K562 (cell line): ENCODE measurements around the gene FBXO46. TPM values are rescaled to one million over a fixed set of nuclear protein-coding genes. Genes with fewer than 3 reads are reported as not detected.

Experiments
- ATAC-seq: fragments of 200-7000 bp; cut with Tn5 transposase; 3 replicates; pipeline ENCODE4 v1.9.1; 2020; ENCODE audit warnings: moderate library complexity
- BruUV-seq: library from RNA; stranded (reverse); fragments of 400-500 nt; replicated peaks from 2 replicates; lab custom pipeline; 2021; lab: Mats Ljungman, UMichigan
- CTCF ChIA-PET: fragments of 300-600 bp; formaldehyde crosslinking; extraction: SDS; loops from one replicate; lab custom pipeline; 2021; ENCODE audit warnings: low intra/inter-chr PET ratio; lab: Yijun Ruan, JAX
- POLR2A ChIA-PET: fragments of 300-600, 350-650 bp; sonication (Branson Sonifier 250); formaldehyde crosslinking; extraction: SDS; loops from one replicate; lab custom pipeline; 2021; ENCODE audit warnings: antibody characterized with exemption, inconsistent platforms; lab: Yijun Ruan, JAX
- DNase-seq, 4 experiments: peaks; one replicate each; pipeline versions ENCODE4 v3.0.0 to v3.0.0-alpha.2; 2011 to 2018; ENCODE audit warnings: low spot score in 3 of 4, mixed read lengths in 3 of 4; ENCODE audit errors: extremely low read depth in 1 of 4
- FAIRE-seq: peaks from 2 replicates; lab custom pipeline; 2011; peaks lifted over from hg19 to GRCh38; lab: Jason Lieb, UNC
- H2AFZ ChIP-seq: 2 replicates; pipeline ENCODE4 v1.6.0; 2011; ENCODE audit warnings: low read depth, low read length, control low read depth, inconsistent platforms
- H3K27ac ChIP-seq: fragments of 200-600 bp; 3 replicates; pipeline ENCODE4 v1.8.0; 2011; ENCODE audit warnings: low read depth, mild to moderate bottlenecking, control low read depth, inconsistent platforms, low read length, moderate library complexity, mixed read lengths; ENCODE audit errors: extremely low read depth
- H3K27me3 ChIP-seq, 2 experiments: fragments of 300-600 bp in 1 of 2; 2 replicates in 1 of 2; 3 replicates in 1 of 2; pipeline versions ENCODE4 v1.6.0 to v1.8.0; 2011; ENCODE audit warnings: inconsistent platforms in 2 of 2, low read length in 2 of 2, mild to moderate bottlenecking in 1 of 2, mixed read lengths in 1 of 2, moderate library complexity in 1 of 2; ENCODE audit not compliant: control insufficient read depth in 2 of 2, insufficient read depth in 2 of 2
- H3K36me3 ChIP-seq: fragments of 300-600 bp; 3 replicates; pipeline ENCODE4 v1.8.0; 2011; ENCODE audit warnings: mild to moderate bottlenecking, low read length, inconsistent platforms; ENCODE audit not compliant: control insufficient read depth, insufficient read depth
- H3K4me1 ChIP-seq, 2 experiments: fragments of 200-600 bp in 1 of 2; replicated peaks in 1 of 2; 2 replicates in 1 of 2; 3 replicates in 1 of 2; pipeline versions ENCODE4 v1.5.1 to v1.8.0; 2011; ENCODE audit warnings: inconsistent platforms in 2 of 2, low read length in 2 of 2, mild to moderate bottlenecking in 1 of 2, mixed read lengths in 1 of 2, moderate library complexity in 1 of 2; ENCODE audit not compliant: control insufficient read depth in 2 of 2, insufficient read depth in 2 of 2
- H3K4me2 ChIP-seq: 2 replicates; pipeline ENCODE4 v1.6.1; 2011; ENCODE audit warnings: low read length, control low read depth, inconsistent platforms, mixed read lengths; ENCODE audit not compliant: insufficient read depth
- H3K4me3 ChIP-seq: fragments of 200-600 bp; sonication (generic), shearing (Covaris generic); 2 replicates; pipeline ENCODE4 v1.5.1; 2016; ENCODE audit warnings: control low read depth, inconsistent platforms
- H3K79me2 ChIP-seq: fragments of 200-600 bp; 3 replicates; pipeline ENCODE4 v1.8.0; 2011; ENCODE audit warnings: low read length, inconsistent platforms; ENCODE audit not compliant: control insufficient read depth, insufficient read depth
- H3K9ac ChIP-seq, 2 experiments: 2 replicates each; pipeline versions ENCODE4 v1.6.0 to v1.6.1; 2011; ENCODE audit warnings: low read depth in 2 of 2, low read length in 2 of 2, control low read depth in 1 of 2, inconsistent platforms in 1 of 2, mild to moderate bottlenecking in 1 of 2, mixed read lengths in 1 of 2; ENCODE audit not compliant: insufficient read depth in 1 of 2
- H3K9me1 ChIP-seq: one replicate; pipeline ENCODE4 v1.6.0; 2011; ENCODE audit warnings: inconsistent platforms, mild to moderate bottlenecking, low read length, moderate library complexity; ENCODE audit not compliant: control insufficient read depth, insufficient read depth
- H3K9me3 ChIP-seq: replicated peaks from 2 replicates; pipeline ENCODE4 v1.5.1; 2011; ENCODE audit warnings: low read depth, low read length, inconsistent platforms; ENCODE audit not compliant: control insufficient read depth, insufficient read depth
- H4K20me1 ChIP-seq: replicated peaks from 2 replicates; pipeline ENCODE4 v1.6.1; 2011; ENCODE audit warnings: low read length, inconsistent platforms, mixed read lengths; ENCODE audit not compliant: control insufficient read depth, insufficient read depth
- ATF1 ChIP-seq, 2 experiments: fragments of 450-650 bp in 1 of 2; IDR thresholded peaks; 2 replicates each; pipeline ENCODE4 v1.6.1; 2016; ENCODE audit warnings: missing compliant biosample characterization in 1 of 2, missing genetic modification characterization in 1 of 2
- BMI1 ChIP-seq: fragments of 150-350 bp; IDR thresholded peaks from 2 replicates; pipeline ENCODE4 v1.6.1; 2014; ENCODE audit warnings: low read length
- CCNT2 ChIP-seq: IDR thresholded peaks from 2 replicates; pipeline ENCODE4 v1.6.1; 2011; ENCODE audit warnings: borderline replicate concordance, low read depth, mild to moderate bottlenecking, moderate library complexity, mixed read lengths, low read length; ENCODE audit not compliant: insufficient read length; ENCODE audit errors: extremely low read depth
- GABPB1 ChIP-seq: sonication (generic); formaldehyde crosslinking; IDR thresholded peaks from 2 replicates; pipeline ENCODE4 v1.8.0; 2022; ENCODE audit warnings: mild to moderate bottlenecking, missing genetic modification reagents
- HNRNPL ChIP-seq: fragments of 200-400 bp; formaldehyde crosslinking; IDR thresholded peaks from 2 replicates; pipeline ENCODE4 v1.6.1; 2017; ENCODE audit warnings: low read depth, mild to moderate bottlenecking, low read length
- JUN ChIP-seq, 2 experiments: sonication (generic) in 1 of 2; formaldehyde crosslinking in 1 of 2; IDR thresholded peaks; 2 replicates each; pipeline versions ENCODE4 v1.6.1 to v1.8.0; 2012 to 2022; ENCODE audit warnings: borderline replicate concordance in 2 of 2, mild to moderate bottlenecking in 2 of 2, improper control_type of control experiment in 1 of 2, low read depth in 1 of 2, low read length in 1 of 2, missing genetic modification reagents in 1 of 2
- LCOR ChIP-seq: sonication (generic); formaldehyde crosslinking; IDR thresholded peaks from 2 replicates; pipeline ENCODE4 v1.8.0; 2022; ENCODE audit warnings: mild to moderate bottlenecking, missing genetic modification reagents
- MEF2A ChIP-seq: IDR thresholded peaks from 2 replicates; pipeline ENCODE4 v1.6.1; 2011; ENCODE audit warnings: low read depth, mild to moderate bottlenecking, low read length, moderate library complexity; ENCODE audit not compliant: control insufficient read depth
- POLR2A ChIP-seq: fragments of 450-650 bp; conservative IDR thresholded peaks from 2 replicates; pipeline ENCODE4 v1.6.1; 2016
- RBM34 ChIP-seq: fragments of 200-400 bp; formaldehyde crosslinking; IDR thresholded peaks from 2 replicates; pipeline ENCODE4 v1.6.1; 2018; ENCODE audit warnings: low read length, borderline replicate concordance; ENCODE audit not compliant: insufficient read depth
- SAP30 ChIP-seq: fragments of 200-600 bp; sonication (generic); IDR thresholded peaks from 2 replicates; pipeline ENCODE4 v1.6.1; 2012; ENCODE audit warnings: borderline replicate concordance, low read depth, mild to moderate bottlenecking, moderate library complexity, low read length, control low read depth, inconsistent platforms; ENCODE audit not compliant: insufficient read depth, poor library complexity, severe bottlenecking
- SMAD3 ChIP-seq: fragments of 450-650 bp; formaldehyde crosslinking; conservative IDR thresholded peaks from 2 replicates; pipeline ENCODE4 v1.4.0; 2020; ENCODE audit warnings: mild to moderate bottlenecking
- SMARCE1 ChIP-seq: fragments of 450-650 bp; IDR thresholded peaks from 2 replicates; pipeline ENCODE4 v1.7.1; 2016; ENCODE audit warnings: mild to moderate bottlenecking
- ZBTB17 ChIP-seq: fragments of 450-650 bp; formaldehyde crosslinking; IDR thresholded peaks from 2 replicates; pipeline ENCODE4 v1.4.0; 2020; ENCODE audit warnings: mild to moderate bottlenecking
- WGBS: fragments of 100-300 bp; shearing (Covaris generic); methylation state at CpG from one replicate; pipeline ENCODE4 v1.1.6; 2016; ENCODE audit warnings: low coverage, mixed read lengths; ENCODE audit not compliant: insufficient coverage; ENCODE audit errors: missing lambda C conversion rate; 5-methylcytosine and 5-hydroxymethylcytosine counted together
- in situ Hi-C: fragments of 300-500 bp; cut with MboI; formaldehyde crosslinking; loops from 4 replicates; pipeline ENCODE4 v1.15.0; 2018; ENCODE audit warnings: inconsistent platforms, mixed read lengths
- intact Hi-C: fragments of 100-400 bp; cut with micrococcal nuclease; formaldehyde crosslinking; loops from 2 replicates; pipeline ENCODE4 v1.14.2; 2022
- polyA plus RNA-seq, 8 experiments: library from polyadenylated mRNA; depleted of rRNA in 4 of 8; stranded (reverse) in 5 of 8; unstranded in 3 of 8; fragments of >200 nt; fragmentation: Nextera tagmentation in 2 of 8; fragmentation: Illumina TruSeq in 1 of 8; extraction: Ambion mirVana in 2 of 8; extraction: Trizol in 1 of 8; gene quantifications; 2 replicates each; pipeline versions ENCODE4 v1.2.1 to v1.2.3, GENCODE V29; 2011 to 2014; ENCODE audit warnings: inconsistent platforms in 1 of 8, missing spikeins in 1 of 8
- total RNA-seq, 7 experiments: library from RNA; depleted of rRNA in 6 of 7; stranded (reverse); fragments of >200 nt in 6 of 7; fragmentation: Illumina TruSeq in 2 of 7; extraction: Trizol in 2 of 7; gene quantifications; 2 replicates each; pipeline versions ENCODE4 v1.2.1 to v1.2.3, GENCODE V29; 2011 to 2021; ENCODE audit warnings: low replicate concordance in 1 of 7
- TF ChIP-seq, protein P1 (sequence below): fragments of 450-650 bp; formaldehyde crosslinking; IDR thresholded peaks from 2 replicates; pipeline ENCODE4 v1.4.0; 2020; ENCODE audit warnings: mild to moderate bottlenecking, mixed read lengths
- TF ChIP-seq, protein P2 (sequence below): sonication (generic); formaldehyde crosslinking; IDR thresholded peaks from 2 replicates; pipeline ENCODE4 v1.8.0; 2022; ENCODE audit warnings: mild to moderate bottlenecking, missing genetic modification reagents, borderline replicate concordance
- TF ChIP-seq, protein P3 (sequence below): fragments of 450-650 bp; IDR thresholded peaks from 2 replicates; pipeline ENCODE4 v1.6.1; 2016

FBXO46 gene
- total and polyA plus RNA-seq, 9 of the 15 experiments (the other 6 are each of a cell fraction or from before 2014, with no cell fraction given) = 1.5 to 36.1 (median 7.3) TPM

DNA sequence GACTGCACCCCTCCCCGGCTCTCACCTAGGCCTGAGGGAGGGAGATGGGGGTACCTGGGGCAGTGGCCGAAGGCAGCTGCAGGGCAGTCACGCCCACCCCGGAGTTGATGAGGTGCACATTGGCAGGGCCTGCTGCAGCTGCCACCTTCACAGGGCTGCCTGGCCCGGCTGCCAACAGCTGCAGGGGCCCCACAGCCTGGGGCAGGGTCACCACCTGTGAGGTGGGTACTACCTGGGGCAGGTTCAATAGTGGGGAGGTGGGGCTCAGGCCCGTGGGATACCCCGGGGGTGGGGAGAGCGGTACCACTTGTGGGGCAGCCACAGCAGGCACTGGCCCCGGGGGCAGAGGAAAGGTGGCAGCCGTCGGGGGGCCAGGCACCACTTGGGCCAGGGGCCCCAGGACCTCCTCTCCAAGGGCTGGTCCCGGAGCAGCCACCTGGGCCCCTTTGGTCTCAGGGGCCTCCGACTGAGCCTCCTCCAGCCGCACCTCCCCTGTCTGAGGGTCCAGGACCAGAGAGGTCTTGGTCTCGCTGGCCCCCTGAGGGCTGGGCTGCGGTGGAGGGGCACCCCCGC, 35.7 kb upstream of the FBXO46 start:
- no peaks in the 10 kb centered on the region for H3K27me3 ChIP-seq
- ChIA-PET CTCF (no interaction called here), POLR2A (interaction anchor here (1.2 to 1.7 kb wide), 2 partner anchors 11 to 17 kb away, joined by 4 read pairs; no protein-coding TSS in a partner anchor)
- H3K9me3 ChIP-seq = no peaks in the 10 kb centered on the region
- no TSS peak for BruUV-seq
- H4K20me1 ChIP-seq = no peaks in the 10 kb centered on the region
- peaks cover 10 to 86% of the 10 kb centered on the region in 2 experiments; a peak in 4 of 5 replicates for H3K4me1 ChIP-seq
- peaks cover 17% of the 10 kb centered on the region; the same call in 2 of the 3 replicates for H3K79me2 ChIP-seq
- H3K27ac ChIP-seq = no peak overlapping the region; the same call in 2 of the 3 replicates
- H3K9me1 ChIP-seq = no peaks in the 10 kb centered on the region
- H3K4me2 ChIP-seq = no peak overlapping the region
- H3K4me3 ChIP-seq = peak overlapping the region; percentile 56; the same call in 1 of the 2 replicates
- peak overlapping the region in 1 of 2 experiments; percentile 98; a peak in 1 of 4 replicates for H3K9ac ChIP-seq
- FAIRE-seq (no peak), ATAC-seq (no peak), DNase-seq (no peak)
- in situ Hi-C loops (no loop called here), intact Hi-C loops (no loop called here)
- peaks cover 4% of the 10 kb centered on the region; the same call in 1 of the 3 replicates for H3K36me3 ChIP-seq
- no peak overlapping the region for H2AFZ ChIP-seq
- 82% methylated on average over 6 of the region's 17 CpGs for WGBS
- TF ChIP-seq GABPB1 (CRISPR knock-in tag) (0 out of 2 replicates have a peak, but pooled peaks have one; percentile 21), HNRNPL (0 out of 2 replicates have a peak, but pooled peaks have one; percentile 34), CCNT2 (no peak), LCOR (CRISPR knock-in tag) (no peak), JUN (IDR thresholded peaks at IDR 0.05; ENCODE audit: borderline replicate concordance, low read depth, low read length) (no peak), JUN (CRISPR knock-in tag; IDR thresholded peaks at IDR 0.05; ENCODE audit: borderline replicate concordance) (no peak), SAP30 (no peak), ZBTB17 (CRISPR knock-in tag) (no peak), BMI1 (no peak), POLR2A (no peak), ATF1 (CRISPR knock-in tag; IDR thresholded peaks at IDR 0.05) (no peak), ATF1 (tag; IDR thresholded peaks at IDR 0.05) (no peak), MEF2A (no peak), SMARCE1 (no peak), SMAD3 (CRISPR knock-in tag) (no peak), RBM34 (no peak)
- TF ChIP-seq, protein P1, sequence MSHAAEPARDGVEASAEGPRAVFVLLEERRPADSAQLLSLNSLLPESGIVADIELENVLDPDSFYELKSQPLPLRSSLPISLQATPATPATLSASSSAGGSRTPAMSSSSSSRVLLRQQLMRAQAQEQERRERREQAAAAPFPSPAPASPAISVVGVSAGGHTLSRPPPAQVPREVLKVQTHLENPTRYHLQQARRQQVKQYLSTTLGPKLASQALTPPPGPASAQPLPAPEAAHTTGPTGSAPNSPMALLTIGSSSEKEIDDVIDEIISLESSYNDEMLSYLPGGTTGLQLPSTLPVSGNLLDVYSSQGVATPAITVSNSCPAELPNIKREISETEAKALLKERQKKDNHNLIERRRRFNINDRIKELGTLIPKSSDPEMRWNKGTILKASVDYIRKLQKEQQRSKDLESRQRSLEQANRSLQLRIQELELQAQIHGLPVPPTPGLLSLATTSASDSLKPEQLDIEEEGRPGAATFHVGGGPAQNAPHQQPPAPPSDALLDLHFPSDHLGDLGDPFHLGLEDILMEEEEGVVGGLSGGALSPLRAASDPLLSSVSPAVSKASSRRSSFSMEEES (CRISPR knock-in tag) = no peak
- TF ChIP-seq, protein P2, sequence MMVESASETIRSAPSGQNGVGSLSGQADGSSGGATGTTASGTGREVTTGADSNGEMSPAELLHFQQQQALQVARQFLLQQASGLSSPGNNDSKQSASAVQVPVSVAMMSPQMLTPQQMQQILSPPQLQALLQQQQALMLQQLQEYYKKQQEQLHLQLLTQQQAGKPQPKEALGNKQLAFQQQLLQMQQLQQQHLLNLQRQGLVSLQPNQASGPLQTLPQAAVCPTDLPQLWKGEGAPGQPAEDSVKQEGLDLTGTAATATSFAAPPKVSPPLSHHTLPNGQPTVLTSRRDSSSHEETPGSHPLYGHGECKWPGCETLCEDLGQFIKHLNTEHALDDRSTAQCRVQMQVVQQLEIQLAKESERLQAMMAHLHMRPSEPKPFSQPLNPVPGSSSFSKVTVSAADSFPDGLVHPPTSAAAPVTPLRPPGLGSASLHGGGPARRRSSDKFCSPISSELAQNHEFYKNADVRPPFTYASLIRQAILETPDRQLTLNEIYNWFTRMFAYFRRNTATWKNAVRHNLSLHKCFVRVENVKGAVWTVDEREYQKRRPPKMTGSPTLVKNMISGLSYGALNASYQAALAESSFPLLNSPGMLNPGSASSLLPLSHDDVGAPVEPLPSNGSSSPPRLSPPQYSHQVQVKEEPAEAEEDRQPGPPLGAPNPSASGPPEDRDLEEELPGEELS (CRISPR knock-in tag) = no peak
- TF ChIP-seq, protein P3, sequence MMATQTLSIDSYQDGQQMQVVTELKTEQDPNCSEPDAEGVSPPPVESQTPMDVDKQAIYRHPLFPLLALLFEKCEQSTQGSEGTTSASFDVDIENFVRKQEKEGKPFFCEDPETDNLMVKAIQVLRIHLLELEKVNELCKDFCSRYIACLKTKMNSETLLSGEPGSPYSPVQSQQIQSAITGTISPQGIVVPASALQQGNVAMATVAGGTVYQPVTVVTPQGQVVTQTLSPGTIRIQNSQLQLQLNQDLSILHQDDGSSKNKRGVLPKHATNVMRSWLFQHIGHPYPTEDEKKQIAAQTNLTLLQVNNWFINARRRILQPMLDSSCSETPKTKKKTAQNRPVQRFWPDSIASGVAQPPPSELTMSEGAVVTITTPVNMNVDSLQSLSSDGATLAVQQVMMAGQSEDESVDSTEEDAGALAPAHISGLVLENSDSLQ = no peak
